Pulmonary artery endothelial cell (primary cell): ENCODE measurements around the gene GFOD2. TPM values are rescaled to one million over a fixed set of nuclear protein-coding genes. Genes with fewer than 3 reads are reported as not detected.

ENCODE experiments used
- DNase-seq: peaks from one replicate; pipeline ENCODE4 v3.0.0-alpha.2; 2011; ENCODE audit warnings: low read depth, low spot score
- total RNA-seq: library from RNA; depleted of rRNA; stranded (reverse); fragments of >200 nt; gene quantifications from 2 replicates; pipeline ENCODE4 v1.2.3, GENCODE V29; 2014

The GFOD2 gene
- total RNA-seq, 1 donor from 2014 or later = 41.6 TPM

GRCh38 chr16:67731753-67732095, 12.6 kb upstream of the GFOD2 start:
- no peak for DNase-seq

- DNase-seq = no peak
Measured at GRCh38 chr16:67731071-67731752, 12.1 kb upstream of the GFOD2 start.

GRCh38 chr16:67730326-67730725, 11.2 kb upstream of the GFOD2 start:
- DNase-seq = no peak

GRCh38 chr16:67729636-67730248, 10.6 kb upstream of the GFOD2 start:
- no peak for DNase-seq

GRCh38 chr16:67727521-67728485, 8.7 kb upstream of the GFOD2 start:
- no peak for DNase-seq

GRCh38 chr16:67726106-67727034, 7.3 kb upstream of the GFOD2 start:
- no peak for DNase-seq

GRCh38 chr16:67723911-67724305, 4.8 kb upstream of the GFOD2 start:
- DNase-seq = no peak

- DNase-seq = no peak
Measured at GRCh38 chr16:67723151-67723910, 4.2 kb upstream of the GFOD2 start.

GRCh38 chr16:67720236-67720635, 1.1 kb upstream of the GFOD2 start:
- no peak for DNase-seq

GRCh38 chr16:67719778-67720144, 645 bp upstream of the GFOD2 start:
- no peak for DNase-seq

- DNase-seq = no peak
Measured at GRCh38 chr16:67718668-67719047, 458 bp downstream of the GFOD2 start.

- no peak for DNase-seq
Measured at GRCh38 chr16:67716097-67716496, 3.0 kb downstream of the GFOD2 start.

- DNase-seq = no peak
Measured at GRCh38 chr16:67714522-67714921, 4.6 kb downstream of the GFOD2 start.

GRCh38 chr16:67713647-67714273, 5.4 kb downstream of the GFOD2 start:
- DNase-seq = no peak

- no peak for DNase-seq
Measured at GRCh38 chr16:67710607-67711006, 8.5 kb downstream of the GFOD2 start.

- no peak for DNase-seq
Measured at GRCh38 chr16:67709050-67709449, 10.1 kb downstream of the GFOD2 start.

- DNase-seq = no peak
Measured at GRCh38 chr16:67708368-67708771, 10.7 kb downstream of the GFOD2 start.

- no peak for DNase-seq
Measured at GRCh38 chr16:67707790-67708189, 11.3 kb downstream of the GFOD2 start.

- no peak for DNase-seq
Measured at GRCh38 chr16:67707210-67707609, 11.9 kb downstream of the GFOD2 start.

- no peak for DNase-seq
Measured at GRCh38 chr16:67704110-67704509, 15.0 kb downstream of the GFOD2 start.
